CD4-positive, CD25-positive, alpha-beta regulatory T cell (primary cell): Measurements from ENCODE around the gene TRIM27. TPM values are rescaled to one million over a fixed set of nuclear protein-coding genes. Genes with fewer than 3 reads are reported as not detected.
A peak's percentile ranks its signal among the peaks of the same experiment; 100 is the strongest.

Experiments
- ATAC-seq, 2 donors: fragments of 150-1000 bp; cut with Tn5 transposase; one replicate each; pipeline ENCODE4 v1.10.0; 2021; ENCODE audit warnings: low read depth in 2 of 2, moderate number of reproducible peaks in 2 of 2, moderate library complexity in 1 of 2
- DNase-seq, 3 donors: peaks; one replicate each; pipeline versions ENCODE4 v3.0.0 to v3.0.0-alpha.2; 2012 to 2022; ENCODE audit warnings: mixed read lengths in 1 of 3
- H3K27ac ChIP-seq: one replicate; pipeline ENCODE4 v1.7.0; 2013; ENCODE audit warnings: mild to moderate bottlenecking, low read length; ENCODE audit not compliant: insufficient read depth, poor library complexity, severe bottlenecking
- H3K27me3 ChIP-seq: one replicate; pipeline ENCODE4 v1.7.0; 2013; ENCODE audit warnings: low read length; ENCODE audit not compliant: control insufficient read depth, insufficient read depth
- H3K36me3 ChIP-seq: one replicate; pipeline ENCODE4 v1.7.0; 2013; ENCODE audit warnings: mild to moderate bottlenecking, low read length, moderate library complexity; ENCODE audit not compliant: control insufficient read depth, insufficient read depth
- H3K4me1 ChIP-seq: 2 replicates; pipeline ENCODE4 v1.7.0; 2013; ENCODE audit warnings: mild to moderate bottlenecking, low read length; ENCODE audit not compliant: insufficient read depth, control insufficient read depth, poor library complexity, severe bottlenecking
- H3K4me3 ChIP-seq: one replicate; pipeline ENCODE4 v1.7.0; 2013; ENCODE audit warnings: low read depth, mild to moderate bottlenecking, low read length, moderate library complexity
- H3K9me3 ChIP-seq, 2 experiments: 1 replicate in 1 of 2; 2 replicates in 1 of 2; pipeline ENCODE4 v1.7.0; 2013; ENCODE audit warnings: low read length in 2 of 2, mild to moderate bottlenecking in 1 of 2, moderate library complexity in 1 of 2; ENCODE audit not compliant: control insufficient read depth in 2 of 2
- H3K27ac Mint-ChIP-seq, 3 donors: one replicate each; pipeline ENCODE4 v1.8.0; 2020 to 2022; ENCODE audit warnings: mild to moderate bottlenecking in 3 of 3, mixed read lengths in 3 of 3, moderate library complexity in 2 of 3
- H3K27me3 Mint-ChIP-seq: one replicate; pipeline ENCODE4 v1.8.0; 2022; ENCODE audit warnings: mild to moderate bottlenecking, mixed read lengths
- H3K36me3 Mint-ChIP-seq: one replicate; pipeline ENCODE4 v1.8.0; 2020; ENCODE audit warnings: mixed read lengths
- H3K4me1 Mint-ChIP-seq, 4 donors: one replicate each; pipeline ENCODE4 v1.8.0; 2020 to 2022; ENCODE audit warnings: mixed read lengths in 4 of 4, mild to moderate bottlenecking in 1 of 4
- H3K4me3 Mint-ChIP-seq, 4 donors: one replicate each; pipeline ENCODE4 v1.8.0; 2020 to 2022; ENCODE audit warnings: mild to moderate bottlenecking in 4 of 4, mixed read lengths in 4 of 4, moderate library complexity in 3 of 4
- H3K9me3 Mint-ChIP-seq, 7 donors: one replicate each; pipeline ENCODE4 v1.8.0; 2020 to 2022; ENCODE audit warnings: mixed read lengths in 7 of 7, mild to moderate bottlenecking in 3 of 7, moderate library complexity in 2 of 7
- polyA plus RNA-seq, 4 donors: library from polyadenylated mRNA; unstranded; fragments of 300-500 nt; fragmentation: Illumina TruSeq; gene quantifications; one replicate each; pipeline ENCODE4 v1.2.3, GENCODE V29; 2021
- total RNA-seq: library from RNA; stranded (reverse); gene quantifications from one replicate; pipeline ENCODE4 v1.2.3, GENCODE V29; 2022

The TRIM27 gene
- total and polyA plus RNA-seq, 5 donors from 2014 or later: 23.5 to 76.4 (median 47.2) TPM

GRCh38 chr6:28892525-28892924 lies 31.3 kb downstream of the TRIM27 start:
- Mint-ChIP-seq H3K4me3 (peak overlapping the region in 1 of 4 donors; percentile 72), H3K27ac (no peak overlapping the region), H3K4me1 (peaks cover 6 to 22% (median 16%) of the 10 kb centered on the region in 4 donors), H3K9me3 (peaks cover 0 to 13% (median 0%) of the 10 kb centered on the region in 7 donors), H3K27me3 (peaks cover 33% of the 10 kb centered on the region), H3K36me3 (peaks cover 4% of the 10 kb centered on the region)
- no peak for DNase-seq
- H3K9me3 ChIP-seq: no peaks in the 10 kb centered on the region
- peaks cover 11% of the 10 kb centered on the region for H3K27me3 ChIP-seq
- H3K4me3 ChIP-seq: no peak overlapping the region
- ATAC-seq: no peak
- H3K27ac ChIP-seq: no peak overlapping the region
- H3K36me3 ChIP-seq: no peaks in the 10 kb centered on the region
- H3K4me1 ChIP-seq: peaks cover 18% of the 10 kb centered on the region

- Histone ChIP-seq H3K27me3 (peaks cover 11% of the 10 kb centered on the region), H3K4me3 (no peak overlapping the region), H3K27ac (no peak overlapping the region), H3K9me3 (peaks cover 0 to 4% of the 10 kb centered on the region in 2 experiments), H3K36me3 (no peaks in the 10 kb centered on the region), H3K4me1 (peaks cover 3% of the 10 kb centered on the region)
- H3K9me3 Mint-ChIP-seq: peaks cover 0 to 7% (median 5%) of the 10 kb centered on the region in 7 donors
- peaks cover 20% of the 10 kb centered on the region for H3K27me3 Mint-ChIP-seq
- peaks cover 18 to 33% (median 22%) of the 10 kb centered on the region in 4 donors for H3K4me1 Mint-ChIP-seq
- ATAC-seq (no peak), DNase-seq (no peak)
- peak overlapping the region in 1 of 4 donors; percentile 58 for H3K4me3 Mint-ChIP-seq
- H3K27ac Mint-ChIP-seq: no peak overlapping the region
- H3K36me3 Mint-ChIP-seq: no peaks in the 10 kb centered on the region
Observed at GRCh38 chr6:28887796-28888496, 35.8 kb downstream of the TRIM27 start.

- H3K36me3 ChIP-seq: no peaks in the 10 kb centered on the region
- ATAC-seq (no peak), DNase-seq (no peak)
- peaks cover 0 to 7% (median 5%) of the 10 kb centered on the region in 7 donors for H3K9me3 Mint-ChIP-seq
- H3K27ac Mint-ChIP-seq: no peak overlapping the region
- H3K9me3 ChIP-seq: peaks cover 0 to 4% of the 10 kb centered on the region in 2 experiments
- H3K4me1 ChIP-seq: peaks cover 5% of the 10 kb centered on the region
- no peak overlapping the region for H3K27ac ChIP-seq
- peaks cover 21 to 44% (median 27%) of the 10 kb centered on the region in 4 donors for H3K4me1 Mint-ChIP-seq
- no peaks in the 10 kb centered on the region for H3K36me3 Mint-ChIP-seq
- peaks cover 24% of the 10 kb centered on the region for H3K27me3 Mint-ChIP-seq
- H3K4me3 Mint-ChIP-seq: peak overlapping the region in 1 of 4 donors; percentile 29
- peaks cover 11% of the 10 kb centered on the region for H3K27me3 ChIP-seq
- no peak overlapping the region for H3K4me3 ChIP-seq
Observed at GRCh38 chr6:28886079-28886439, 37.7 kb downstream of the TRIM27 start.

- peak; percentile 78 to 86 for ATAC-seq
- peaks cover 28% of the 10 kb centered on the region for H3K27me3 Mint-ChIP-seq
- H3K27ac ChIP-seq: peak overlapping the region; percentile 47
- H3K27ac Mint-ChIP-seq: peak overlapping the region; percentile 41 to 84 (median 83)
- H3K36me3 ChIP-seq: no peaks in the 10 kb centered on the region
- peaks cover 0 to 8% (median 6%) of the 10 kb centered on the region in 7 donors for H3K9me3 Mint-ChIP-seq
- H3K36me3 Mint-ChIP-seq: no peaks in the 10 kb centered on the region
- H3K4me1 ChIP-seq: peaks cover 8% of the 10 kb centered on the region
- H3K4me3 Mint-ChIP-seq: peak overlapping the region; percentile 58 to 84 (median 74)
- peaks cover 11% of the 10 kb centered on the region for H3K27me3 ChIP-seq
- peaks cover 21 to 52% (median 29%) of the 10 kb centered on the region in 4 donors for H3K4me1 Mint-ChIP-seq
- peak overlapping the region; percentile 62 for H3K4me3 ChIP-seq
- DNase-seq: peak; percentile 52 to 90 (median 87)
- H3K9me3 ChIP-seq: peaks cover 0 to 4% of the 10 kb centered on the region in 2 experiments
Observed at GRCh38 chr6:28884423-28885131, 39.2 kb downstream of the TRIM27 start.

- peak overlapping the region; percentile 58 for H3K4me3 ChIP-seq
- ATAC-seq: no peak
- peaks cover 21% of the 10 kb centered on the region for H3K27me3 ChIP-seq
- peaks cover 21 to 48% (median 29%) of the 10 kb centered on the region in 4 donors for H3K4me1 Mint-ChIP-seq
- H3K4me1 ChIP-seq: peaks cover 8% of the 10 kb centered on the region
- peaks cover 35% of the 10 kb centered on the region for H3K27me3 Mint-ChIP-seq
- no peak overlapping the region for H3K27ac ChIP-seq
- peak overlapping the region; percentile 70 to 89 (median 86) for H3K4me3 Mint-ChIP-seq
- H3K9me3 ChIP-seq: peaks cover 0 to 4% of the 10 kb centered on the region in 2 experiments
- H3K36me3 Mint-ChIP-seq: no peaks in the 10 kb centered on the region
- peak overlapping the region; percentile 72 to 93 (median 88) for H3K27ac Mint-ChIP-seq
- peaks cover 0 to 9% (median 6%) of the 10 kb centered on the region in 7 donors for H3K9me3 Mint-ChIP-seq
- H3K36me3 ChIP-seq: no peaks in the 10 kb centered on the region
- DNase-seq: peak; percentile 15 to 57 (median 49)
Observed at GRCh38 chr6:28880894-28881780, 42.6 kb downstream of the TRIM27 start.

- Mint-ChIP-seq H3K4me1 (peaks cover 17 to 42% (median 24%) of the 10 kb centered on the region in 4 donors), H3K27ac (peak overlapping the region in 2 of 3 donors; percentile 72 to 93), H3K27me3 (peaks cover 35% of the 10 kb centered on the region), H3K9me3 (peaks cover 0 to 9% (median 4%) of the 10 kb centered on the region in 7 donors), H3K36me3 (no peaks in the 10 kb centered on the region), H3K4me3 (peak overlapping the region; percentile 70 to 89 (median 86))
- Histone ChIP-seq H3K36me3 (no peaks in the 10 kb centered on the region), H3K27me3 (peaks cover 21% of the 10 kb centered on the region), H3K4me3 (peak overlapping the region; percentile 58), H3K9me3 (peaks cover 0 to 4% of the 10 kb centered on the region in 2 experiments), H3K4me1 (peaks cover 8% of the 10 kb centered on the region), H3K27ac (no peak overlapping the region)
- no peak for DNase-seq
- ATAC-seq: no peak
Observed at GRCh38 chr6:28880519-28880893, 43.3 kb downstream of the TRIM27 start.

GRCh38 chr6:28876710-28877109 lies 47.1 kb downstream of the TRIM27 start:
- H3K4me3 ChIP-seq: no peak overlapping the region
- Mint-ChIP-seq H3K27me3 (peaks cover 26% of the 10 kb centered on the region), H3K9me3 (peaks cover 0 to 4% (median 0%) of the 10 kb centered on the region in 7 donors), H3K36me3 (no peaks in the 10 kb centered on the region), H3K27ac (no peak overlapping the region), H3K4me3 (no peak overlapping the region), H3K4me1 (peaks cover 4 to 16% (median 8%) of the 10 kb centered on the region in 4 donors)
- DNase-seq (no peak), ATAC-seq (no peak)
- H3K27ac ChIP-seq: no peak overlapping the region
- no peaks in the 10 kb centered on the region for H3K36me3 ChIP-seq
- no peaks in the 10 kb centered on the region for H3K9me3 ChIP-seq
- peaks cover 5% of the 10 kb centered on the region for H3K4me1 ChIP-seq
- peaks cover 21% of the 10 kb centered on the region for H3K27me3 ChIP-seq
